Thoracic aorta (tissue), 2 donors: ENCODE data around the gene NKAIN2. TPM values are rescaled to one million over a fixed set of nuclear protein-coding genes. Genes with fewer than 3 reads are reported as not detected.
"Not testable (repeated sequence)": the region's sequence is repeated elsewhere in the genome, so short reads cannot be mapped to it uniquely, and the experiment has no call there.

Experiments used
- ATAC-seq: fragments of 150-250 bp; one replicate; pipeline ENCODE4 v1.8.0; 2017; ENCODE audit warnings: low read depth; ENCODE audit not compliant: insufficient number of reproducible peaks, low FRiP score
- DNase-seq: peaks from one replicate; pipeline ENCODE4 v3.0.0-alpha.2; 2020; ENCODE audit warnings: low spot score
- H3K27ac ChIP-seq, 2 donors: fragments of 200-600 bp; sonication (generic); 1 replicate in 1 of 2; 2 replicates in 1 of 2; pipeline ENCODE4 v1.5.1; 2016; ENCODE audit warnings: mild to moderate bottlenecking in 2 of 2, moderate library complexity in 2 of 2
- H3K27me3 ChIP-seq: fragments of 200-600 bp; sonication (generic); replicated peaks from 2 replicates; pipeline ENCODE4 v1.6.0; 2016; ENCODE audit warnings: mild to moderate bottlenecking; ENCODE audit not compliant: insufficient read depth
- H3K36me3 ChIP-seq: fragments of 200-600 bp; sonication (generic); one replicate; pipeline ENCODE4 v1.5.1; 2016
- H3K4me1 ChIP-seq, 2 donors: fragments of 200-600 bp; sonication (generic); 1 replicate in 1 of 2; 2 replicates in 1 of 2; pipeline versions ENCODE4 v1.5.1 to v1.6.0; 2016; ENCODE audit warnings: low read depth in 2 of 2, mild to moderate bottlenecking in 1 of 2; ENCODE audit not compliant: control insufficient read depth in 1 of 2
- H3K4me3 ChIP-seq: fragments of 200-600 bp; sonication (generic); 2 replicates; pipeline ENCODE4 v1.5.1; 2016; ENCODE audit warnings: mild to moderate bottlenecking
- H3K9me3 ChIP-seq: fragments of 200-600 bp; sonication (generic); 2 replicates; pipeline ENCODE4 v1.5.1; 2016
- total RNA-seq, 2 donors: library from RNA; depleted of rRNA; stranded (reverse); fragments of >200 nt; gene quantifications; one replicate each; pipeline versions ENCODE4 v1.1.0 to v1.2.3, GENCODE V29; 2016
- TF ChIP-seq, protein P1 (sequence below): fragments of 200-600 bp; sonication (generic); IDR thresholded peaks from one replicate; pipeline ENCODE4 v1.5.1; 2019; ENCODE audit warnings: antibody characterized with exemption

The NKAIN2 gene
- total RNA-seq, 2 donors from 2014 or later: 0.28 TPM; not detected in 1

DNA sequence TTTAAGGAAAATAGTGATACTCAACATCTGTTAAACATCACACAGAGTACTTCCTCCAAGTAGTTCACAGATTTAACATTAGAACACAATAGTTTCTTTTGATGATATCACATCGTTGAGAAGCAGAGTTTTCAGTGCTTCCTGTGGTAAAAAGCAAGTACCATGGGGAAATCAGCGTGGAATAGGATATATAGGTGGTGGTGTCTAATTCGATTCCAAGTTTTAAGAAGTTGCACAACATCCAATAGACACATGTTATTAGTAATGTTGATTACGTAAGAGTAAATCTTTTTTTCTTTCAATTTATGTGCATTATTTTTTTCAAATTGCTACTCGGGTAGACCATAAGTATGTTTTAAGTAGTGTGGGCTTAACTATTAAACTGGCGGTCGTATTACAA lies 360.7 kb downstream of the NKAIN2 start:
- TF ChIP-seq, protein P1, sequence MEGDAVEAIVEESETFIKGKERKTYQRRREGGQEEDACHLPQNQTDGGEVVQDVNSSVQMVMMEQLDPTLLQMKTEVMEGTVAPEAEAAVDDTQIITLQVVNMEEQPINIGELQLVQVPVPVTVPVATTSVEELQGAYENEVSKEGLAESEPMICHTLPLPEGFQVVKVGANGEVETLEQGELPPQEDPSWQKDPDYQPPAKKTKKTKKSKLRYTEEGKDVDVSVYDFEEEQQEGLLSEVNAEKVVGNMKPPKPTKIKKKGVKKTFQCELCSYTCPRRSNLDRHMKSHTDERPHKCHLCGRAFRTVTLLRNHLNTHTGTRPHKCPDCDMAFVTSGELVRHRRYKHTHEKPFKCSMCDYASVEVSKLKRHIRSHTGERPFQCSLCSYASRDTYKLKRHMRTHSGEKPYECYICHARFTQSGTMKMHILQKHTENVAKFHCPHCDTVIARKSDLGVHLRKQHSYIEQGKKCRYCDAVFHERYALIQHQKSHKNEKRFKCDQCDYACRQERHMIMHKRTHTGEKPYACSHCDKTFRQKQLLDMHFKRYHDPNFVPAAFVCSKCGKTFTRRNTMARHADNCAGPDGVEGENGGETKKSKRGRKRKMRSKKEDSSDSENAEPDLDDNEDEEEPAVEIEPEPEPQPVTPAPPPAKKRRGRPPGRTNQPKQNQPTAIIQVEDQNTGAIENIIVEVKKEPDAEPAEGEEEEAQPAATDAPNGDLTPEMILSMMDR: no peak
- H3K4me3 ChIP-seq: no peak overlapping the region
- no peaks in the 10 kb centered on the region for H3K4me1 ChIP-seq
- no peaks in the 10 kb centered on the region for H3K9me3 ChIP-seq
- no peaks in the 10 kb centered on the region for H3K36me3 ChIP-seq
- no peak overlapping the region for H3K27ac ChIP-seq
- H3K27me3 ChIP-seq: no peaks in the 10 kb centered on the region
- DNase-seq (no peak), ATAC-seq (no peak)

DNA sequence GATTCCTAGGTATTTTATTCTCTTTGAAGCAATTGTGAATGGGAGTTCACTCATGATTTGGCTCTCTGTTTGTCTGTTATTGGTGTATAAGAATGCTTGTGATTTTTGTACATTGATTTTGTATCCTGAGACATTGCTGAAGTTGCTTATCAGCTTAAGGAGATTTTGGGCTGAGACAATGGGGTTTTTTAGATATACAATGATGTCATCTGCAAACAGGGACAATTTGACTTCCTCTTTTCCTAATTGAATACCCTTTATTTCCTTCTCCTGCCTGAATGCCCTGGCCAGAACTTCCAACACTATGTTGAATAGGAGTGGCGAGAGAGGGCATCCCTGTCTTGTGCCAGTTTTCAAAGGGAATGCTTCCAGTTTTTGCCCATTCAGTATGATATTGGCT lies 363.6 kb downstream of the NKAIN2 start:
- not testable (repeated sequence) for H3K4me3 ChIP-seq, H3K9me3 ChIP-seq, H3K27me3 ChIP-seq, ATAC-seq, H3K27ac ChIP-seq, H3K4me1 ChIP-seq, H3K36me3 ChIP-seq, DNase-seq

DNA sequence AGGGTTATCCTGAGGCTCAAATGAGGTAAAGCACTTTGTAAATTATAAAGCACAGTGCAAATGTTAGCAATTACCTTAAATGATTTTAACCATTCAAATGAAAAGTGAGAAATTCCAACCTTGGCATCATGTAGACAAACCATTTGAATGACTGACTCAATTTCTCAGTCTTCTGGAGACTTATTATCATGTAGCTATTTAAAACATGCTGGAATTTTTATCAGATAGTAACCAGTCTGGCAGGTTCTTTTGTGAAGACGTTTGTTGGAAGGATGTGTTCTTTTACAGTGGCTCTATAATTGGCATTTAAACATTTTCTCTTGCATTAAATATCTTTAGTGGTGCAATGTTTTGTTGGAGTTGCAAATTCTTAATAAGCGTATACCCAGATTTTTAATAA lies 386.6 kb downstream of the NKAIN2 start:
- H3K4me1 ChIP-seq: no peaks in the 10 kb centered on the region
- no peak overlapping the region for H3K27ac ChIP-seq
- no peaks in the 10 kb centered on the region for H3K36me3 ChIP-seq
- TF ChIP-seq, protein P1: no peak
- no peak overlapping the region for H3K4me3 ChIP-seq
- DNase-seq (no peak), ATAC-seq (no peak)
- no peaks in the 10 kb centered on the region for H3K27me3 ChIP-seq
- H3K9me3 ChIP-seq: no peaks in the 10 kb centered on the region

DNA sequence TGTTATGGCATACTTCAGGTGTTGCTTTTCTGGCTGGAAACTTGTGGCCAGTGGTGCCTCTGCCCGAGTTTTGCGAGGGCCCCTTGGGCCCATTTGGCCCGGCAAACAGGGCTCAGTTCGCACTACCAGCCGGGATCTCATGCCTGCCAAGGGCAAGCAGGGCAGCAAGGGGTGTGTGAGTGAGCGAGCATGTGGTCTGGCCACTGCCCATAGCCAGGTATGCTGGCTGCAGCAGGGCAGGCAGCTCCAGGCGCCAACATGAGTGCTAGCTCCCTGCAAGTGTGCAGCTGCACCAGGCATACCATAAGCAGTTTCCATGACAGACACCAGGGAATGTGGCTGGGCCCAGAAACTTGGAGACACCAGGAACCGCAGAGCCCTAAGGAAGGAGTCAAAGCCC lies 389.5 kb downstream of the NKAIN2 start:
- Histone ChIP-seq H3K27me3 (no peaks in the 10 kb centered on the region), H3K9me3 (no peaks in the 10 kb centered on the region), H3K27ac (no peak overlapping the region), H3K36me3 (no peaks in the 10 kb centered on the region), H3K4me3 (no peak overlapping the region), H3K4me1 (no peaks in the 10 kb centered on the region)
- ATAC-seq: no peak
- TF ChIP-seq, protein P1: no peak
- DNase-seq: no peak

DNA sequence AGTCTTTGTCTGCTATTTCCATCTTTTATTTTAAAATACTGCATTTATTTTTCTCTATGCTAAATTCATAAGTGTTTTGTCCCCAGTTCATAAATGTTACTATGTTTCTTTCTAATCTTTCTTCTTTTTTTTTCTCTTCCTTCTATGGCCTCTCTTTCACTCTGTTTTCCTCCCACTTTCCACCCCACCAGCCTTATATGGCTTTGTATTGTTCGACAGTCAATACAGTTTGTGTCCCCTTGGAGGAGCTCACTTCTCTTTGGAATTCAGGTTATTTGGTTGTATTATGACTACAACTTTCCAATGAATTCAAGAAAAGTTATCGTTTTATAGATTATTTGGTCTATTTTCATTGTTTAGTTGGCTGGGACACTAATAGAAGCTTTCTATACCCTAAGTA lies 393.5 kb downstream of the NKAIN2 start:
- TF ChIP-seq, protein P1: no peak

DNA sequence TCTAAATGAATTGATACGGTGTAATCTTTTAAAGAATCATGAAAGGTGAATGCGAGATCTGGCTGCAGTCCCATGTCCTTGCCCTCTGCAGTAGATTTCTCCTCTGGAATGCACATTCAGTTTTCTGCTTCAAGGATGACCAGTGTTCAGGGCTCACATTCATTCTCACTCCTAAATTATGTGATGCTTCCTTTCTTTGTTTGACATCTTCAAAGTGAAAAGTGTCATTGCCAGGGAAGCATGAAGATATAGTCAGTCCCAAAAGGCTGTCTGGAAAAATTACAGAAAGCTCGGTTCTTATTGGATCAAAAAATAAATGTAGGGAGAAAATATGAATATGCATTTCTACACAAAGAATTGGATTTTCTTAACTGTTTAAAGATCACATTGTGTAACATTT lies 395.6 kb downstream of the NKAIN2 start:
- no peak overlapping the region for H3K27ac ChIP-seq
- H3K9me3 ChIP-seq: no peaks in the 10 kb centered on the region
- H3K36me3 ChIP-seq: no peaks in the 10 kb centered on the region
- TF ChIP-seq, protein P1: no peak
- H3K27me3 ChIP-seq: no peaks in the 10 kb centered on the region
- no peak for DNase-seq
- peaks cover 0 to 7% of the 10 kb centered on the region in 2 donors for H3K4me1 ChIP-seq
- no peak overlapping the region for H3K4me3 ChIP-seq
- no peak for ATAC-seq

More for the DNA sequence above, 393.5 kb downstream of the NKAIN2 start:
- Histone ChIP-seq H3K9me3 (no peaks in the 10 kb centered on the region), H3K36me3 (no peaks in the 10 kb centered on the region), H3K27me3 (no peaks in the 10 kb centered on the region), H3K27ac (no peak overlapping the region), H3K4me3 (no peak overlapping the region), H3K4me1 (no peaks in the 10 kb centered on the region)
- no peak for ATAC-seq
- no peak for DNase-seq
